ENCODE results near the gene CDH22.

DNA sequence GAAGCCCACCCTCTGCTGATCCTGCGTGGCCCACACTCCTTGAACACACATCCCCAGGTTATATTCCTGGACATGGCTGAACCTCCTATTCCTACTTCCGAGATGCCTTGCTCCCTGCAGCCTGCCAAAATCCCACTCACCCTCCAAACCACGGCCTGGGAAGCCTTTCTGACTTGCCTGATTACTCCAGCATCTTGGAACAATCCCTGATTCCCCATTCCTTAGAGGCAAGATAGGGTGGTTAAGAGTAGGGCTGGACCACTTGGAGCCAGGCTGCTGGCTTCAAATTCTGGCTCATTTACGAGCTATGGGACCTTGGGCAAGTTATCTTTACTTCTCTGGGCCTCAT is 45.9 kb upstream of the CDH22 start:
- TF ChIP-seq POLR2AphosphoS5 (IDR thresholded peaks at IDR 0.05) = peak in 1 of 3 donors; percentile 22
- TF ChIP-seq POLR2A (IDR thresholded peaks at IDR 0.05) = no peak
- TF ChIP-seq, protein P1, sequence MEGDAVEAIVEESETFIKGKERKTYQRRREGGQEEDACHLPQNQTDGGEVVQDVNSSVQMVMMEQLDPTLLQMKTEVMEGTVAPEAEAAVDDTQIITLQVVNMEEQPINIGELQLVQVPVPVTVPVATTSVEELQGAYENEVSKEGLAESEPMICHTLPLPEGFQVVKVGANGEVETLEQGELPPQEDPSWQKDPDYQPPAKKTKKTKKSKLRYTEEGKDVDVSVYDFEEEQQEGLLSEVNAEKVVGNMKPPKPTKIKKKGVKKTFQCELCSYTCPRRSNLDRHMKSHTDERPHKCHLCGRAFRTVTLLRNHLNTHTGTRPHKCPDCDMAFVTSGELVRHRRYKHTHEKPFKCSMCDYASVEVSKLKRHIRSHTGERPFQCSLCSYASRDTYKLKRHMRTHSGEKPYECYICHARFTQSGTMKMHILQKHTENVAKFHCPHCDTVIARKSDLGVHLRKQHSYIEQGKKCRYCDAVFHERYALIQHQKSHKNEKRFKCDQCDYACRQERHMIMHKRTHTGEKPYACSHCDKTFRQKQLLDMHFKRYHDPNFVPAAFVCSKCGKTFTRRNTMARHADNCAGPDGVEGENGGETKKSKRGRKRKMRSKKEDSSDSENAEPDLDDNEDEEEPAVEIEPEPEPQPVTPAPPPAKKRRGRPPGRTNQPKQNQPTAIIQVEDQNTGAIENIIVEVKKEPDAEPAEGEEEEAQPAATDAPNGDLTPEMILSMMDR (IDR thresholded peaks at IDR 0.05 in 8 of 11, conservative IDR thresholded peaks at IDR 0.05 in 3 of 11) = no peak

All from spleen (tissue), 7 donors.